GM12891 (cell line): ENCODE data around the gene CISH.
A peak's percentile ranks its signal among the peaks of the same experiment; 100 is the strongest.

Source experiments
- DNase-seq: peaks from one replicate; pipeline ENCODE4 v3.0.0; 2011; ENCODE audit warnings: low spot score; ENCODE audit not compliant: insufficient read length
- FAIRE-seq: peaks from 2 replicates; lab custom pipeline; 2011; peaks lifted over from hg19 to GRCh38; lab: Jason Lieb, UNC
- PAX5 ChIP-seq: IDR thresholded peaks from 2 replicates; pipeline ENCODE4 v1.6.1; 2011; ENCODE audit warnings: low read length, moderate library complexity, mild to moderate bottlenecking; ENCODE audit not compliant: insufficient read depth, severe bottlenecking
- POLR2A ChIP-seq: IDR thresholded peaks from 2 replicates; pipeline ENCODE4 v1.6.1; 2011; ENCODE audit warnings: low read depth, low read length, control low read depth
- POLR2AphosphoS5 ChIP-seq: IDR thresholded peaks from 2 replicates; pipeline ENCODE4 v1.6.1; 2011; ENCODE audit warnings: low read depth, low read length, control low read depth
- POU2F2 ChIP-seq: IDR thresholded peaks from 2 replicates; pipeline ENCODE4 v1.6.1; 2011; ENCODE audit warnings: low read depth, mild to moderate bottlenecking, control low read depth, low read length, moderate library complexity
- SPI1 ChIP-seq: IDR thresholded peaks from 2 replicates; pipeline ENCODE4 v1.6.1; 2011; ENCODE audit warnings: low read depth, low read length, control low read depth
- TAF1 ChIP-seq: IDR thresholded peaks from 2 replicates; pipeline ENCODE4 v1.6.1; 2011; ENCODE audit warnings: low read depth, low read length, control low read depth

CISH gene

DNA sequence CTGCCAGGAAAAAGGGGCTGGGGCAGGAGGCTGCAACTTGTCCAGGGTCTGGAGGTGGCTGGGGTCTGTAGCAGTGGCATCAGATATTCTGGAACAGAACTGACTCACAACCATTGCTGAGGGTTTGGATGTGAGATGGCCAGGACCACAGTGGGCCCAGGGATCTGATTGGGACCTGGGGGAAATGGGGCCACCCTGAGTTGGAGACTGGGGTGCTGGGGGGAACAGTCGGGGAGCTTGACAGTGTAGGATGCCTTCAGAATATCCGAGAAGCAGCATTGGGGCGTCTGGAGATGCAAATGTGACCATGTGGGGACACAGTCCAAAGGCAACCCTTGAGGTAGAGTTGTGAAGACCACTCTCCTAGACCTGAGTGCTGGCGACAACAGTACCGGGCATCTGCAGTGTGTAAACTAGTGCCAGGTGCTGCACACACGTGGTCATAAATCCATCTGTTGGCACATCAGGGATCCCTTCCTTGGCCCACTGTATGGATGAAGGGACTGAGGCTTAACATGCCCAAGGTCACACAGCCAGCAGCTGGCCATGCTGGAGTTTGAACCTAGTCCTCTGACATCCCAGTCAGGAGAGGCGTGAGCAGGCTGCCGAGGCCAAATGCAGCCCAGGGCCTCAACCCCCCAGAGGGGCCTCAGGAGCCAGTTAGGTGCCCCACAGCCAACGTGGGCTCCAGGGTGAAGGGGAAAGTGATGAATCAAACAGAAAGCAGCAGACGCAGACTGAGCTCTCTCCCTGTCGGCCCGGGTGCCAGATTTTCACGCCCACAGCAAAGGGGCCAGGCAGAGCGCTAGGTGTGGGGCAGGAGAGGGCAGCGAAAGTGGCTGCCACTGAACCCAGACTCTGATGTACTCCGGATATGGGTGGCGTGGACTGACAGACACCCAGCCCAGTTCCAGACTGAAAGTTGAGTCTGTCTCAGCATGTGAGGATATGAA is 23.5 kb downstream of the CISH start:
- FAIRE-seq (peak; percentile 82), DNase-seq (peak; percentile 47)
- TF ChIP-seq POLR2A (no peak; the same call in 1 of the 2 replicates), PAX5 (no peak), POLR2AphosphoS5 (no peak), TAF1 (no peak), POU2F2 (no peak), SPI1 (no peak)

DNA sequence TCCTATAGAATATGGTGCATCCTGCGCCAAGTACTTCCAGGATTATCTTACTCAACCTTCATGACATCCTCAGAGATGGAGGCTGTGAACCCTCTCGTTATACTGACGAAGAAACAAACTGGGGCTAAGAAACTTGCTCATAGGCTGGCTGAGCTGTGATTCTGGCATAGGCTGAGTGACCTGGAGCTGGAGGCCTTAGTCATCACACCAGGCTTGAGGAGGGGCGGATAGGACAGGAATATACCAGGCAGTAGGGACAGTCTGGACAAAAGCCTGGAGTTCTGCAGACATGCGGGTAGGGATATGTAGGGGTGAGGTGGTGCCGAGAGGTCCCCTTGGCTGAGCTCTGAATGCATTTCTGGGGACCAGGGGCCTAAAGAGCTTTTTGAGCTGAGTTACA is 24.2 kb downstream of the CISH start:
- FAIRE-seq, result no peak
- TF ChIP-seq SPI1 (no peak), POLR2A (no peak), POU2F2 (no peak), POLR2AphosphoS5 (no peak), PAX5 (no peak), TAF1 (no peak)
- no peak for DNase-seq

DNA sequence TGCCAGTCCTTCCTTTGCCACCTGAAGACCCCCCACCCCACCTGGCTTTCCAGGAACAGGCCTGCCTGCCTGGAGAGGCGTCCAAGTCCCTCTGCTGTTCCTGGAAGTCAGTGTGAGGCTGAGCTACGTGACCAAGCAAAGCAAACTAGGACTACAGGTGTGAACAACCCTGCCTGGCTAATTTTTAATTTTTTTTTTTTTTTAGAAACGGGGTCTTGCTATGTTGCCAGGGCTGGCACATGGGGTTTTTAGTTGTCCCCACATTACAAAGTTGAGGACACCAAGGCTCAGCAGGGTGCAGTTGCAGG is 24.9 kb downstream of the CISH start:
- TF ChIP-seq TAF1 (no peak), POLR2A (no peak), SPI1 (no peak), PAX5 (no peak), POLR2AphosphoS5 (no peak), POU2F2 (no peak)
- no peak for DNase-seq
- no peak for FAIRE-seq

DNA sequence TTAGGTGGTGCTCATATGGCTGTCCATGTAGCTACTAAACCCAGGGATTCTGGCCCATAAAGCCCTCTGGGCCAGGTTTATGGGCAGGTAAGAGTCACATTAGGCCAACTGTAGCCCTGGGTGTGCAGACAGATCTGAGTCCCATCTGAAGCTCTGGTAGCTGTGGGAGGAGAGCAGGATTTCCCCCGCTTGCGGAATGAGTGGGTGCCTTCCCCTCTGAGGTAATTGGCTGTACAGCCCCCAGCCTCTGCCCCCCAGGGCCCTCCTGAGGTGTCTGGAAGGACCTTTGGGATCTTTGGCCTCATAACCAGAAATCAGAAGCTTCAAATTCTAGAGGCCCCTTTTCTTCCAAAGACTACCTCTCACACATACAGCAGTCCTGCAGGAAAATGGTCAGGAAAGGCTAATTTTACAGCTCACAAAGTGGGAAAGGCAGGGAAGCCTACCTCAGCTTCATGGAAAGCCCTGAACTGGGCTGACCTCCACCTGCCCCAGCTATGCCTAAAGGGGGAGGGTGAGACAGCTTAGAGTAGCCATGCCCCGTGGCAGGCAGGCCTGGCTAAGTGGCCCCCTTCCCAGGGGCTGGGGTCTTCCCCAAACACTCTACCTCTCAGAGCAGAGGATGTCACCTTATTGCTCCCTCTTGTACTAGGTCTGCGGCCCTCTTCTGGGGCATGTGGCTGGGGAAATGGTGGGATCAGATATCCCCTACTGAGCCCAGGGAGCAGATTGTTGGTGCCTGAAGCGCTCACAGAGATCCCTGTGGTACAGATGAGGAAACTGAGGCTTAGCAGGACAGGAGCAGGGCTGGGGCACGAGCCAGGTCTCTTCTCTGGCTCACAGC is 25.4 kb downstream of the CISH start:
- no peak for FAIRE-seq
- TF ChIP-seq POU2F2, result no peak
- TF ChIP-seq PAX5, result no peak
- no peak for TF ChIP-seq SPI1
- no peak for TF ChIP-seq POLR2A
- no peak for TF ChIP-seq POLR2AphosphoS5
- no peak for TF ChIP-seq TAF1
- DNase-seq, result no peak

DNA sequence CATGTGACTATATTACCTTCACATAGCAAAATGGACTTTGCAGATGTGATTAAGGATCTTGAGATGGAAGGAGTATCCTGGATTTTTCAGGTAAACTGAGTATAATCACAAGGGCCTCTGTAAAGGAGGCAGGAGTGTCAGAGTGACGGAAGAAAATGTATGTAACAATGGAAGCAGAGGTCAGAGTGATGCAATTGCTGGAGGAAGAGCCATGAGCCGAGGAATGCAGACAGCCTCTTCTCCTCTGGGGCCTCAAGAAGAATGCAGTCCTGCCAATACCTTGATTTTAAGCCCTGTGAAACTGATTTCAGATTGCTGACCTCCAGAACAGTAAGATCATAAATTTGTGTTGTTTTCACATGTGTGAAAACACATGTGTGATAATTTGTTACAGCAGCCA is 27.2 kb downstream of the CISH start:
- FAIRE-seq (no peak), DNase-seq (no peak)
- TF ChIP-seq POLR2AphosphoS5, result no peak

DNA sequence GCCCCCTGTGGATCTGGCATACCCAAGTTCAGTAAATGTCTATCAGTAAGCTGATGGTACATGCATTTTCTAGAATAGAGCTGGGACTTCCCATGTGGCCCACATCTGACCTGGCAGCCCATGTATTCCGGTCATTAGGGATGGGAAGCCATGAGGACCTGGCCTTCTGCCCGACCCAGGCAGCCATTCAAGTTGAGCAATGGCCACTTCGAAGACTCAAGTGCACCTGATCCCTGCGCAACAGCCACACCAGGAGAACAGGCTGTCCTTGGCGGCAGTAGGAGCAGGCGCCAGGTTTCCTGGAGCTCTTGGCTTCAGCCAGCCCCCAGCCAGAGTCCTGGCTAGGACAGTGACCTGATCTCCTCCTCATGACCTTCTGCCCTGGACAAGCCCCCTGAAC is 27.7 kb downstream of the CISH start:
- FAIRE-seq, result no peak
- no peak for TF ChIP-seq PAX5
- TF ChIP-seq SPI1, result no peak
- no peak for TF ChIP-seq POLR2AphosphoS5
- TF ChIP-seq POU2F2, result no peak
- no peak for TF ChIP-seq TAF1
- no peak for TF ChIP-seq POLR2A
- no peak for DNase-seq

DNA sequence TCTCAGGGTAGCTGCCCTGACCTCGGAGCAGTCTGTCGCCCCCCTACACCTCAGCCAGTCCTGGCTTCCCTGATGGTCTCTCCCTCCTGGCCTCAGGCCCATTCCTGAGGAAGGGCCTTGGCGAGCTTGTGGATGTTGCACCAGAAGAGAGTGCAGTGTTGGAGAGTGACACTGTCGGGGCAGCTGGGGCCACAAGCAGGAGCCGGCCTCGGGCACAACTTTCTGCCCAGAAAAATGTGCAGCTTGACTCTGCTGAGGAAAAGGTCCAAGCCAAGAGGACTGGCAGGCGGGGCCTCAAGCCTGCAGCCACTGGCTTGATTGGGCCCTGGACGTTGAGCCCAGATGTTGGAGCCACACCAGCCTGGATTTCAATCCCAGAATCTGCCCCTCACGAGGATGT is 29.5 kb downstream of the CISH start:
- no peak for DNase-seq
- TF ChIP-seq POLR2A (no peak), POLR2AphosphoS5 (no peak), SPI1 (no peak)
- FAIRE-seq, result no peak

DNA sequence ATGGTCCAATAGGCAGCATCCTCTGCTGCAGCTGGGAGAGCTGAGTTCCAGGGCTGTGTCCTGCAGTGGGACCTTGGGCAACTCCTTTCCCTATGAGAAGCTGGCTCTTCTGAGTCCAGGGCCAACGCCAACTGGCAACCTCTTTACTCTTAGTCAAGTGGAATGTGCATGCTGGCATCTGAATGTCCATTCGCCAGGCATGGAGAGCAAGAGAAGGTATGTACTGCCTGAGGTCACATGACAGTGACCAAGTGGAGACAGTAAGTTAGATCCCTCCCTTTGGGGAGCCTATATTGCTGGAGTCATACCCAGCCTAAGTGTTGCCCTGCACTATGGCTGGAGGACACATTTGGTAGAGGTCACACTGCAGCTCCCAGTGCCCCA is 30.1 kb downstream of the CISH start:
- DNase-seq (no peak), FAIRE-seq (no peak)
- TF ChIP-seq TAF1 (no peak), POU2F2 (no peak), PAX5 (no peak), POLR2AphosphoS5 (no peak), SPI1 (no peak), POLR2A (no peak)

DNA sequence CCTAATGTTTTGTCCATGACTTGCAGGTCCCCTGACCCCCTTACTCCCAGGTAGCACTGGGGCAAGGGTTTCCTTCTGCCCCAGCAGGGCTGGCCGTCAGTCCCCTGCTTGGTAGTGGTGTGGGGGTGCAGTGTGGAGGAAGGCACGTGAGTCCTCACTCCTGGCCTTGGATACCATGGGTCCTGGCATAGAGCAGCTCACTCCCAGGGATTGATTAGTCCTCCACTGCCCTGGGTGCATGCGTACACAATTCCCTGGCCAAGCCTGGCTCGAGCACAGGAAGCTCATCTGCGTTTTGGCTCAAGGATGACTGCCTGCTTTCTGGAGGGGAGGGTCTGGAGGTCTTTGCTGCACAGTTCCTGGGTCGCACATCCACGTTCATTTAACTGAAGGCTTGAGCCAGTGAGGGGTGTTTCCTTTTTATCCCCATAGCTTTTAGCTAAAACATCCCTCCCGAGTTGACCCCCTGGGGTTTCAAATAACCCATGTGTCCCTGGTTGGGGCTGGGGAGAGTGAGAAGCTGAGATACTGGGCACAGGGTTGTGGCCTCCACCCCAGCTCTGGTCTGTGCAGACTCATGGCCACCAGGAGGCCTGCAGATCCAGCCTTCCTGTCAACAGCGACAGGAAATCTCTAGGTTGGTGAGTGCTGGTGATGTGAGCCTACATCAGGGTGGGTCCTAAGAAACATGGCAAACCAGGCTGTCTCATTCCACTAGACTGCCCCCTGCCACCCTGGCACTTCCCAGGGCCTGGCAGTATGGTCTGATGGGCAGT is 30.7 kb downstream of the CISH start:
- TF ChIP-seq SPI1 (no peak), POLR2A (no peak), POU2F2 (no peak), POLR2AphosphoS5 (no peak), PAX5 (no peak), TAF1 (no peak)
- FAIRE-seq (no peak), DNase-seq (no peak)
